AG04449 (cell line): ENCODE measurements around the gene DNAH12.

Experiments
- CTCF ChIA-PET: fragments of 350-600 bp; formaldehyde crosslinking; extraction: SDS; loops from one replicate; lab custom pipeline; 2021; ENCODE audit warnings: antibody characterized with exemption; lab: Yijun Ruan, JAX
- POLR2A ChIA-PET: fragments of 400-600, 350-600 bp; formaldehyde crosslinking; extraction: SDS; loops from one replicate; lab custom pipeline; 2020; ENCODE audit warnings: antibody characterized with exemption, inconsistent platforms; lab: Yijun Ruan, JAX
- DNase-seq: peaks from one replicate; pipeline ENCODE4 v3.0.0-alpha.2; 2010; ENCODE audit warnings: low read depth, low spot score
- H3K4me3 ChIP-seq: 2 replicates; pipeline ENCODE4 v1.5.1; 2011; ENCODE audit warnings: low read depth, mild to moderate bottlenecking, control low read depth, low read length
- TF ChIP-seq, protein P1 (sequence below): IDR thresholded peaks from one replicate; pipeline ENCODE4 v1.5.1; 2011; ENCODE audit warnings: mild to moderate bottlenecking, moderate library complexity, low read length, control low read depth, inconsistent platforms; ENCODE audit not compliant: insufficient read depth; ENCODE audit errors: missing control alignments

Gene DNAH12

DNA sequence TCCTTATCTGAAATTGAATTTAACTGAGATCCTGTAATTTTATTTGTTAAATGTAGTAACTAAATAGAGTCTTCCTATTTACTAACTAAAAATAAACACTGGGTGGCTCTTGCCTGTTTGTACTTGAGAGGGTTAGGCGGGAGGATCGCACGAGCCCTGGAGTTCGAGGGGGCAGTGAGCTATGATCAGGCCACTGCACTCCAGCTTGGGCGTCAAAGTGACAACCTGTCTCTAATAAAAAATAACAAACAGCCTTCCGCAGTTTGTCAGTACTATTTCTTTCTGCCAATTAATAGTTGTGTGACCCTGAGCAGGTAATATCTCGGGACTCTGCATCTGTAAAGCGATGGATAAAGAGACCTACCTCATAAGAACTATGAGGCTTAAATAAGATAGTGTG lies 11.2 kb upstream of the DNAH12 start:
- ChIA-PET POLR2A (interaction anchor here (2.1 kb wide), 1 partner anchor 42 kb away, joined by 11 read pairs; the partner anchor contains the start of gene ARF4), CTCF (interaction anchor here (1.4 kb wide), 1 partner anchor 158 kb away, joined by 4 read pairs; no protein-coding TSS in a partner anchor)
- no peak for DNase-seq
- TF ChIP-seq, protein P1, sequence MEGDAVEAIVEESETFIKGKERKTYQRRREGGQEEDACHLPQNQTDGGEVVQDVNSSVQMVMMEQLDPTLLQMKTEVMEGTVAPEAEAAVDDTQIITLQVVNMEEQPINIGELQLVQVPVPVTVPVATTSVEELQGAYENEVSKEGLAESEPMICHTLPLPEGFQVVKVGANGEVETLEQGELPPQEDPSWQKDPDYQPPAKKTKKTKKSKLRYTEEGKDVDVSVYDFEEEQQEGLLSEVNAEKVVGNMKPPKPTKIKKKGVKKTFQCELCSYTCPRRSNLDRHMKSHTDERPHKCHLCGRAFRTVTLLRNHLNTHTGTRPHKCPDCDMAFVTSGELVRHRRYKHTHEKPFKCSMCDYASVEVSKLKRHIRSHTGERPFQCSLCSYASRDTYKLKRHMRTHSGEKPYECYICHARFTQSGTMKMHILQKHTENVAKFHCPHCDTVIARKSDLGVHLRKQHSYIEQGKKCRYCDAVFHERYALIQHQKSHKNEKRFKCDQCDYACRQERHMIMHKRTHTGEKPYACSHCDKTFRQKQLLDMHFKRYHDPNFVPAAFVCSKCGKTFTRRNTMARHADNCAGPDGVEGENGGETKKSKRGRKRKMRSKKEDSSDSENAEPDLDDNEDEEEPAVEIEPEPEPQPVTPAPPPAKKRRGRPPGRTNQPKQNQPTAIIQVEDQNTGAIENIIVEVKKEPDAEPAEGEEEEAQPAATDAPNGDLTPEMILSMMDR, result no peak
- peak overlapping the region; percentile 84 for H3K4me3 ChIP-seq

DNA sequence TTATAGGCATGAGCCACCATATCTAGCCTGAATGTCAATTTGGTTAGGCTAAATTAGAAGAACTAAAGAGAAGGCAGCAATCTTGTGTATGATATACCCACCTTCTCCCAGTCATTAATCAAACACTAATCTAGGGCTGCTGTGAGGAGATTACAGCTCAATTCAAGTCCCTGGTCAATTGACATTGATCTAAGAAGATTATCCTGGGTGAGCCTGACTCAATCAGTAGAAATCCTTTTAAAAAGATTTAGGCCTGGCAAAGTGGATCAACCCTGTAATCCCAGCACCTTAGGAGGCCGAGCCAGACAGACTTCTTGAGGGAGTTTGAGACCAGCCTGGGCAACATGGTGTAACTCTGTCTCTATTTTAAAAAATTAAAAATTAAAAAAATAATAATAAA lies 2.5 kb upstream of the DNAH12 start:
- TF ChIP-seq, protein P1, result no peak
- ChIA-PET POLR2A (no interaction called here), CTCF (interaction anchor here (1.8 kb wide), 1 partner anchor 149 kb away, joined by 5 read pairs; no protein-coding TSS in a partner anchor)
- no peak overlapping the region for H3K4me3 ChIP-seq
- no peak for DNase-seq

DNA sequence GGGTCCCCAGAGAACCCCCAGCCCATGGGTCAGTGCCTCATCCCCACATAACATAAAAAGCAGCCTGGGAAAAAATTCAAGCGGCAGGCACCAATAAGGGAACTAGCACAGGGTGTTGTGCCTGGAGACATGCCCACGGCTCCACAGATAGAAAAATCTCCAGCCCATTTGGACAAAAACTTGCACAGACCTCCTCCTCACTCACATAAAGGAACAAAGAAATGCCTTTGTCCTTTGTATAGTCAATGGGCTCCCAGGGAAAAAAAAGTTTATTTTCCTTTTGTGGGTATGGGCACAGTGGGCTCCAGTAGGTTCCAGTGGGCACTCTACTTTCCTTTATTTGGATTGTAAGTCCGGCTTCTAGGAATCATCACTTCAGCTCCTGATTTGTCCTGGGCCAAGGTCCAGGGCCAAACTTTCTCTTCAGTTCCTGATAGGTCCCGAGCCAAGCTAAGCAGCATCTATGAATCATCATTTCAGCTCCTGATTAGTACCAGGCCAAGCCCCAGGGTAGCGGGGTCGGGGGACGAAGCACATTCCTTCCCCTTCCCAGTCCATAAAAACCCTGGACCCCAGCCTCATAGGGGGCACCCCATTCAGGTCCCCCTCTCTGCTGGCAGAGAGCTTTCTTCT lies 1.6 kb upstream of the DNAH12 start:
- TF ChIP-seq, protein P1, result no peak
- no peak overlapping the region for H3K4me3 ChIP-seq
- CTCF ChIA-PET, result interaction anchor here (1.8 kb wide), 1 partner anchor 148 kb away, joined by 5 read pairs; no protein-coding TSS in a partner anchor
- POLR2A ChIA-PET, result no interaction called here
- DNase-seq, result no peak

DNA sequence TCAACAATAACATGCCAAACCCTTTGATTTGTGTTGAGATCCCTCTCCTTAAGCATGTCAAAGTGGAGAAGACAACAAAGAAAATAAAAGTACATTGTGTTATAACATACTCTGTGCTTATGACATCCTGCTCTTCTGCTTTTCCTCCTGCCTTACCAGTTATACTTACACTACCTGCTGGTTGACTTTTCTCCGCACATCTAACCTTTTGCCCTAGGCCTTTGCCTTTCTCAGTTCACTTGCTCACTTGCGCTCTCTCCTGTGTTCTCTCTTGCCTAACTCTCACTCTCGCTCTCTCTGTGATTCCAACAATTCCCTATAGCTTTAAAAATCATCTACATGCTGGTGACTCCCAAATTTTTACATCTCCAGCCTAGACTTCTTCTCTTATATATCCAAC lies 5.7 kb downstream of the DNAH12 start:
- POLR2A ChIA-PET, result no interaction called here
- TF ChIP-seq, protein P1, result no peak
- CTCF ChIA-PET, result no interaction called here
- no peak overlapping the region for H3K4me3 ChIP-seq
- DNase-seq, result no peak

DNA sequence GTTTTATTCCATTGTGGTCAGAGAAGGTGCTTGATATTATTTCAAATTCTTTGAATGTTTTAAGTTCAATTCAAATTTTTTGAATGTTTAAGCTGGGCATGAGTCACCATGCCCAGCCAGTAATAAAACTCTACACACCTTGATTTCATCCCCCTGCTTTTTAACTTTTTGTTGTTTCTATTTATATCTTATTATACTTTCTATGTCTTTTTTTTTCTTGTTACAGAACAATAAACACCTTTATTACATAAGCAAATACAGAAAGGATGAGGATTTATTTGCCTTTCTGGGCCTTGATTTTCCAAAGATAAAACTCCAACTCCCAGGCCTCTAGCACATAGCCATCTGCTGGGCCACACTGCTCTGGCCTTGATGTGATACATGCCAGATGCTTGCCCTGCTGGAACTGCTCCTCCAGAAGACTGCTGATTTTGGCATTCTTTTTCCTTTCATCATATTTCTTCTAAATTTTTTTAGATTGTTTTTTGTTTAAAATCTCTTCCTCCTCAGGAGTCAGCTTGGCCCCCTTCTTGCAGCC lies 14.0 kb downstream of the DNAH12 start:
- TF ChIP-seq, protein P1, result no peak
- ChIA-PET POLR2A (no interaction called here), CTCF (no interaction called here)
- DNase-seq, result no peak
- no peak overlapping the region for H3K4me3 ChIP-seq

DNA sequence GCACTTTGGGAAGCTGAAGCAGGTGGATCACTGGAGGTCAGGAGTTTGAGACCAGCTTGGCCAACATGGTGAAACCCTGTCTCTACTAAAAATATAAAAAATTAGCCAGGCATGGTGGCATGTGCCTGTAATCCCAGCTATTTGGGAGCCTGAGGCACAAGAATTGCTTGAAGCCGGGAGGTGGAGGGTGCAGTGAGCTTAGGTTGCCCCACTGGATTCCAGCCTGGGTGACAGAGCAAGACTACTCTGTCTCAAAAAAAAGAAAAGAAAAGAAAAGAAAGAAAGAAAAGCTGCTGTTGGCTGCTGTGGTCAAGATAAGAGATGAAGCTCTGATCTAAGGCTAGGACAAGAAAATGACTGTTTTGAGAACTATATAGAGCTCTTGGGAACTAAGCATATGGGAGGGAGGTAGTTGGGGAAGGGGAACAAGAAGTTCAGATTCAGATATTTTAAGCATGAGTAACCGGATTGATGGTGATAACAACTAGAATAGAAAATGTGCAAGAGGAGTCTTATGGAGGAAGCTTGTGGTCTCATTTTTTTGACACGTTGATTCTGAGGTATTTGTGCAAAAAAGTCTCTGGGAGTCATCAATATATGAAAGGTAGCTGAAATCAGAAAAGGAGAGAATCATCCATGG lies 25.7 kb downstream of the DNAH12 start:
- TF ChIP-seq, protein P1, result no peak
- POLR2A ChIA-PET, result no interaction called here
- DNase-seq, result no peak
- no peak overlapping the region for H3K4me3 ChIP-seq
- CTCF ChIA-PET, result interaction anchor here (0.7 kb wide), 1 partner anchor 184 kb away, joined by 3 read pairs; no protein-coding TSS in a partner anchor
